ENCODE results near the gene RASL11B.
"Not testable (repeated sequence)": the region's sequence is repeated elsewhere in the genome, so short reads cannot be mapped to it uniquely, and the experiment has no call there.

Gene RASL11B

DNA sequence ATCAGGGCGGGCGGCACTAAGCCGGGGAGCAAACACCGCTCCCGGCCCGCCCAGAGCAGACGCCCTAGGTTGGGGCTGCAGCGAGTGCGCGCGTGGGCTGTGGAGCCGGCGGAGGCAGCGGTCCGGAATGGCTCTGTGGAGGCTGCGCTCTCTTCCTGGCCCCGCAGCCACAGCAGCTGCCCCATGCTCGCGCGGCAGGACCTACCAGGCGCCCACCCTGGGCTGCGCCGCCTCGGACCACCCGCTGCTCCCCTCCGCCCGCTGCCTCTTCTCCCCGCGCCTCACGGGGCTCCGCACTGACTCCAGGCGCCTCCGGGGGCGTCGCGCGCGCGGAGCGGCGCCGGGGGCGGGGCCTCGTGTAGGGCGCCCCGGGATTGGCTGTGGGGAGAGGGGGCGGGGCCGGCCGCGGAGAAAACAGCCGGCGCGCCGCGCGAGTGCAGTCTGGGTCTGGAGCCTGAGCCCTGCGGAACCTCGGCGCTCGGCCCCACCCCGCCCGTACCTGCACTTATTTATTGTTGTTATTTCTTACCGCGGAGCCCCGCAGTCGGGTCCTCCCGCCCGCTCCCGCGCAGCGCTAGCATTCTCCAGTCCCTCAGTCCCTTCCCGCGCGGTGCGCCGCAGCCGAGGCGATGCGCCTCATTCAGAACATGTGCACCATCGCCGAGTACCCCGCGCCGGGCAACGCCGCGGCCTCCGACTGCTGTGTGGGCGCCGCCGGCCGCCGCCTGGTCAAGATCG, at the start of gene RASL11B:
Gene RASL11B (plus strand): TSS at position 439 of the 738 bp plus-strand sequence. CDS start 191 bp downstream, at position 630.
- Mint-ChIP-seq H3K4me3 (peak within 1 kb of the TSS; percentile 75), H3K9me3 (no peaks in the 10 kb centered on the region), H3K27me3 (peaks cover 47% of the 10 kb centered on the region), H3K4me1 (ENCODE audit: low read depth) (peaks cover 15% of the 10 kb centered on the region), H3K27ac (no peak within 1 kb of the TSS), H3K36me3 (ENCODE audit: low read depth) (no peaks in the 10 kb centered on the region)
- peak; percentile 89 for DNase-seq

- Mint-ChIP-seq H3K4me1 (ENCODE audit: low read depth) (no peaks in the 10 kb centered on the region), H3K36me3 (ENCODE audit: low read depth) (no peaks in the 10 kb centered on the region), H3K27ac (no peak overlapping the region), H3K27me3 (no peaks in the 10 kb centered on the region), H3K9me3 (no peaks in the 10 kb centered on the region), H3K4me3 (no peak overlapping the region)
- no peak for DNase-seq
Measured at GRCh38 chr4:52813546-52813945, 48.6 kb upstream of the RASL11B start.

- H3K27ac Mint-ChIP-seq: peak overlapping the region; percentile 94
- peaks cover 40% of the 10 kb centered on the region for H3K4me1 Mint-ChIP-seq (ENCODE audit: low read depth)
- no peaks in the 10 kb centered on the region for H3K36me3 Mint-ChIP-seq (ENCODE audit: low read depth)
- DNase-seq: no peak
- peaks cover 5% of the 10 kb centered on the region for H3K9me3 Mint-ChIP-seq
- no peak overlapping the region for H3K4me3 Mint-ChIP-seq
- no peaks in the 10 kb centered on the region for H3K27me3 Mint-ChIP-seq
Measured at GRCh38 chr4:52822583-52822971, 39.5 kb upstream of the RASL11B start.

- Mint-ChIP-seq H3K9me3 (peaks cover 5% of the 10 kb centered on the region), H3K4me1 (ENCODE audit: low read depth) (peaks cover 40% of the 10 kb centered on the region), H3K36me3 (ENCODE audit: low read depth) (no peaks in the 10 kb centered on the region), H3K27me3 (no peaks in the 10 kb centered on the region), H3K27ac (peak overlapping the region; percentile 94), H3K4me3 (no peak overlapping the region)
- no peak for DNase-seq
Measured at GRCh38 chr4:52822972-52823701, 39.0 kb upstream of the RASL11B start.

- Mint-ChIP-seq H3K9me3 (peaks cover 5% of the 10 kb centered on the region), H3K36me3 (ENCODE audit: low read depth) (no peaks in the 10 kb centered on the region), H3K4me1 (ENCODE audit: low read depth) (peaks cover 40% of the 10 kb centered on the region), H3K4me3 (no peak overlapping the region), H3K27ac (peak overlapping the region; percentile 94), H3K27me3 (no peaks in the 10 kb centered on the region)
- DNase-seq: no peak
Measured at GRCh38 chr4:52823702-52824092, 38.4 kb upstream of the RASL11B start.

DNA sequence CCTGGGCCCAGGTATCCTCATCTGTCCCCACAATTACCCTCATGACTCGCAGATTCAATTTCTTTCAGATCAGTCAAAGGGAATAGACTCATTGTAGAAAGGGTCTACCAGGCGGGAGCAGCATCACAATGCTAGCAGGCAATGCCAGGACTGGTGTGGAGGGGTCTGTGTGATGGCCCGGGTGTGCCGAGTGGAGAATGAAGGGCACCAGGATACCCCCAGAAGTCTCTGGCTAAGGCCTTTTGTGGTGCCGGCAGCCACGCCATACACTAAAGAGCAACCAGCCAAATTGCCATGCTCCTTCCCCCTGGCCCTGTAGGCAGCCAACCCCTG, 37.9 kb upstream of the RASL11B start:
- Mint-ChIP-seq H3K27me3 (no peaks in the 10 kb centered on the region), H3K4me3 (no peak overlapping the region), H3K27ac (peak overlapping the region; percentile 94), H3K9me3 (peaks cover 5% of the 10 kb centered on the region), H3K4me1 (ENCODE audit: low read depth) (peaks cover 40% of the 10 kb centered on the region), H3K36me3 (ENCODE audit: low read depth) (no peaks in the 10 kb centered on the region)
- DNase-seq: no peak

GRCh38 chr4:52824603-52825459, 37.3 kb upstream of the RASL11B start:
- Mint-ChIP-seq H3K9me3 (peaks cover 5% of the 10 kb centered on the region), H3K27ac (peak overlapping the region; percentile 94), H3K4me3 (no peak overlapping the region), H3K27me3 (no peaks in the 10 kb centered on the region), H3K36me3 (ENCODE audit: low read depth) (no peaks in the 10 kb centered on the region), H3K4me1 (ENCODE audit: low read depth) (peaks cover 40% of the 10 kb centered on the region)
- DNase-seq: no peak

DNA sequence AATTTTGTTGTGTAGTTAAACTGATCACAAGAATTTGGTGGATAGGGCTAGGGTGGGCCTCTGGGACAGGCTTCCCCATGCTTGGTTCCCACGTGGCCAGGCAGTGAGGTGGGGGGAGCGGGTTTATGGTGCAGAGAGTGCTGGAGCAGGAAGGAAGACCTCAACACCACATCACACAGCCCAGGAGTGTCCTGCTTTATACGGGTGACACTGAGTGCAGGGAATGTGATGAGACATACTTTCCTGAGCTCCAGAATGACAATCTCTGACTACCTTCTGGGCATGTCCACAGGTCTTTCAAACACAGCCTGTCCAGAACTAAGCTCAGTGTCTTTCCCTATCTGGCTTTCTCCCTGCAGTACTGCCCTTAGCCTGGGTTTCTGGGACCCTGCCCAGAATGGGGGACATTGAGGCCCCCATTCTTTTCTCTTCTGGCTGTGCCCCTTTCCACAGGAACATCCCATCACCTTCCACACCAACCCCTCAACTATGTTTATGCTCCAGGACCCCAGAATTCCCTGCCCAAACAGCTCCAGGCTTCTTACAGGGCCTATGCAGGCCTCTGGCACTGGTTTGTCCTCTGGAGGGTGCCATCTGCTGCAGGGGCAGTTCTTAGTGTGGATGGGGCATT, 36.5 kb upstream of the RASL11B start:
- H3K36me3 Mint-ChIP-seq (ENCODE audit: low read depth): no peaks in the 10 kb centered on the region

GRCh38 chr4:52833941-52834525, 28.1 kb upstream of the RASL11B start:
- Mint-ChIP-seq H3K9me3 (no peaks in the 10 kb centered on the region), H3K27ac (no peak overlapping the region), H3K4me3 (no peak overlapping the region)

More for the DNA sequence above, 36.5 kb upstream of the RASL11B start:
- H3K27me3 Mint-ChIP-seq: no peaks in the 10 kb centered on the region
- no peak for DNase-seq
- H3K4me3 Mint-ChIP-seq: no peak overlapping the region
- no peak overlapping the region for H3K27ac Mint-ChIP-seq
- peaks cover 5% of the 10 kb centered on the region for H3K9me3 Mint-ChIP-seq
- H3K4me1 Mint-ChIP-seq (ENCODE audit: low read depth): peaks cover 40% of the 10 kb centered on the region

DNA sequence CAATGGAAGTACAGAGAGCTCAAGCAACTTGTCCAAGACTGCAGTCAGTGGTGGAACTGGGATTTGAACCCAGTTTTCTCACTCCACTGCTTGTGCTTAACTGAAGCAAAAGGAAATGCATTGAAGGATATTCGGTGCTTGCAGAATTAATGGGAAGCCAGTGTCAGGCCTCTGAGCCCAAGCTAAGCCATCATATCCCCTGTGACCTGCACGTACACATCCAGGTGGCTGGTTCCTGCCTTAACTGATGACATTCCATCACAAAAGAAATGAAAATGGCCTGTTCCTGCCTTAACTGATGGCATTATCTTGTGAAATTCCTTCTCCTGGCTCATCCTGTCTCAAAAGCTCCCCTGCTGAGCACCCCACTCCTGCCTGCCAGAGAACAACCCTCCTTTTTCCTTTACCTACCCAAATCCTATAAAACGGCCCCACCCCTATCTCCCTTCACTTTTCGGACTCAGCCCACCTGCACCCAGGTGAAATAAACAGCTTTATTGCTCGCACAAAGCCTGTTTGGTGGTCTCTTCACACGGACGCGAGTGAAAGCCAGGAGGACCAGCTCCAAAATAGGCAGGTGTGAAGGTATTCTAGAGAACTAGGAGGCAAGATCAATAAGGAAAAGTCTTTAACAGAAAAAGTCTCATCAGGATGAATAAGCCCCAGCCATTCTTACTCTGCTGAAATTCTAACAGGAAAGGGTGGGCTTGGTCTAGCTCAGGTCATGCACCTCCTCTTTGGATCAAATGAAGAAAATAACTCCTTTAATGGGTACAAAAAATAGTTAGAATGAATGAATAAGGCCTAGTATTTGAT, 27.3 kb upstream of the RASL11B start:
- H3K27ac Mint-ChIP-seq; H3K9me3 Mint-ChIP-seq; DNase-seq; H3K36me3 Mint-ChIP-seq (ENCODE audit: low read depth); H3K4me3 Mint-ChIP-seq; H3K4me1 Mint-ChIP-seq (ENCODE audit: low read depth): not testable (repeated sequence)
- H3K27me3 Mint-ChIP-seq: peaks cover 14% of the 10 kb centered on the region

More at GRCh38 chr4:52833941-52834525, 28.1 kb upstream of the RASL11B start:
- Mint-ChIP-seq H3K27me3 (peaks cover 9% of the 10 kb centered on the region), H3K36me3 (ENCODE audit: low read depth) (no peaks in the 10 kb centered on the region), H3K4me1 (ENCODE audit: low read depth) (no peaks in the 10 kb centered on the region)
- no peak for DNase-seq

DNA sequence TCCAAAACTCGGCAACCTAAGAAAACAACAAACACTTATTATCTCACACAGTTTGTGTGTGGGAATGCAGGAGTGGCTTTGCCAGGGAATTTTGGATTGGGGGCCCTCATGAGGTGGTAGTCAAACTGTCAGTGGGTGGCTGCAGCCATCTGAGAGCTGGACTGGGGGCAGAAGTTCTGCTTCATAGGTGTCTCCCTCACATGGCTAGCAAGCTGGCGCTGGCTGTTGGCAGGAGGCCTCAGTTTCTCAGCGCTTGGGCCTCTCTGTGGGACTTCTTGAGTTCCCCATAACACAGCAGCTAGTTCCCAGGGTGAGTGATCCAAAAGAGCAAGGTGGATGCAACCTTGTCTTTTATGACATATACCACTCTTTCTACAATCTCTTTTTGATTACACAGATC, 26.0 kb upstream of the RASL11B start:
- no peaks in the 10 kb centered on the region for H3K36me3 Mint-ChIP-seq (ENCODE audit: low read depth)
- H3K9me3 Mint-ChIP-seq: no peaks in the 10 kb centered on the region
- H3K27me3 Mint-ChIP-seq: peaks cover 14% of the 10 kb centered on the region
- H3K27ac Mint-ChIP-seq: no peak overlapping the region
- DNase-seq: no peak
- no peak overlapping the region for H3K4me3 Mint-ChIP-seq
- no peaks in the 10 kb centered on the region for H3K4me1 Mint-ChIP-seq (ENCODE audit: low read depth)

- Mint-ChIP-seq H3K27ac (no peak overlapping the region), H3K36me3 (ENCODE audit: low read depth) (no peaks in the 10 kb centered on the region), H3K4me1 (ENCODE audit: low read depth) (no peaks in the 10 kb centered on the region), H3K4me3 (no peak overlapping the region), H3K27me3 (peaks cover 14% of the 10 kb centered on the region), H3K9me3 (no peaks in the 10 kb centered on the region)
- no peak for DNase-seq
Measured at GRCh38 chr4:52836678-52837077, 25.4 kb upstream of the RASL11B start.

DNA sequence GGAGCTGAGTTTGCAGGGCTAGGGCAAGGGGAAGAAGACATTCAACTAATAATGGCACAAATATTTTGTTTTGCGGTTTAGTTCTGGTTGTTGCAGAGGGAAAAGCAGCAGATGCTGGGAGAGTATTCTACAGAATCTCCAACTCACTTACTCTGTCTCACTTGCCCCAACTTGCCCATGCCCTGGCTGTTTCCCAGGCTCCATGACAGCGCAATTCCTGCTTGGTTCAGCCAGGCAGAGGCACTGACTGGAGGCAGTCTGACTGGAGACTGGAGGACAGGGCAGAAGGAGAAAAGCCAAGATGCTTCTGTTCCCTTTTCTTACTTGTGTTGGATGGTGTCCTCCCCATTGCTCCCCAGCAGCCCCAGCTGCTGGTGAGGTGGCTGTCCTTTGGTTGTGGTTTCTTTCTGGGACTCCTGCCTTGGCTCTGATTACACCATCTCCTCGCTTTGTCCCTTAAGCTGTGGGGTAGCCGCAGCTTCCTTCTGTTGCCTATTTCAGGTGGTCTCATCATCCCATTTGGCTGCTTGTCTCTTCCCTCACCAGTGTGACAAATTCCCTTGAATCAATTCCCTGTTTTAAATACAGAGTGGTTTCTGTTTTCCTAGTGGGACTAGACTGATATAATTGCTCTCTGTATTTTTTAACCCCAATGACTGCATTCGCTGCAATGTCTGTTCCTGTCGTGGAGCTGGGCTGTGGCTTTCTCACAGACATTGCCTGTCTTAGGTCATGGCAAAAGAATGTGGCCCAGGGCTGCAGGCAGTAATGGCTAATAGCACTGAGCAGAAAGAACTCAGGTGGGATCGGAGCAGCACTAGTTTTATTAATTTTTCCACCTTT, 24.2 kb upstream of the RASL11B start:
- Mint-ChIP-seq H3K27ac (no peak overlapping the region), H3K27me3 (peaks cover 6% of the 10 kb centered on the region), H3K36me3 (ENCODE audit: low read depth) (no peaks in the 10 kb centered on the region), H3K4me1 (ENCODE audit: low read depth) (no peaks in the 10 kb centered on the region), H3K9me3 (no peaks in the 10 kb centered on the region), H3K4me3 (no peak overlapping the region)
- no peak for DNase-seq

Measured in activated T-cell treated with anti-CD3 and anti-CD28 coated beads, Interleukin-2, amount 50 U/mL, for 24 hours (primary cell).